ENCODE results near the gene GMNC.
"Not testable (repeated sequence)": the region's sequence is repeated elsewhere in the genome, so short reads cannot be mapped to it uniquely, and the experiment has no call there.

Gene GMNC

DNA sequence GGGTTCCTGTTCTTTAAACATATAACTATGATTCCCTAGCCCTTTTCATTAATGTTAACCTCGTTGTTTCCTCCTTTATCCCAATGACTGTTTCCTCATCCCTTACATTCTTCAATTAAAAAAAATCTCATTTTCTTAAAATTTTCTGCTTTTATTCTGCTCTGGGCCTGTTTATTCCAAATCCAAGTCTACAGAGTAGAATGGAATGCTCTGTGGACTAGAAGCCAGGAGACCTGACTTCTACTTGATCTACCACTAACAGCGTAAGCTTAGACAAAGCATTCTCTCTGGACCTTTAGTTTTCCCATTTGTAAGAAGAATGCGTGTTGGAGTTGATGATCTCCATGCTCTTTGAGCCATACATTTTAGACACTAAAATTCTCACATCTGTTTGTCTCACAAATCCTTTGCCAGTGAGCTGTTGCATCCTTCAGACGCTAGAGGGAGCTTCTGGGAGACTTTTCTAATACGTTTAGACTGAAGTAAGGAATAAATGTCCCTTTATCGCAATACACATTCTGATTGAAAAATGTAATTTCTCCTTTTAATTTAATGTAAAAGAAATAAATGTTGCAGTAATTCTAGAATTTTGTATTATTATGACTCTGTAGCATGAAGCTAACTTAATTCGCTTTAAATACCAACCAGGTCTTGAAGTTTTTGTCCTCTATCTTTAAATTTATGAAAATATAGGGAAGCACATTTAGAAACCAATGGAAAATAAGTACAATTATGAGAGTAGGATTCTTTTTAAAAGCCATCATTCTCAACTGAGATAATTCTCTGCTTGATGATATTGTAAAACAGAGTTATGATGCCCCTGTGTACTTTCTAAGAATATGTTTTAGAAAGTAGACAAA is 21.7 kb upstream of the GMNC start:
- no peaks in the 10 kb centered on the region for H3K9me3 ChIP-seq (ENCODE audit: control insufficient read depth, insufficient read depth, low read length)
- no peak overlapping the region for H3K4me3 ChIP-seq (ENCODE audit: low read length)
- no peaks in the 10 kb centered on the region for H3K9me2 ChIP-seq (replicated peaks; ENCODE audit: control insufficient read depth, low read length)
- TF ChIP-seq EZH2phosphoT487 (IDR thresholded peaks at IDR 0.05; ENCODE audit: borderline replicate concordance, low read length): no peak
- TF ChIP-seq, protein P1, sequence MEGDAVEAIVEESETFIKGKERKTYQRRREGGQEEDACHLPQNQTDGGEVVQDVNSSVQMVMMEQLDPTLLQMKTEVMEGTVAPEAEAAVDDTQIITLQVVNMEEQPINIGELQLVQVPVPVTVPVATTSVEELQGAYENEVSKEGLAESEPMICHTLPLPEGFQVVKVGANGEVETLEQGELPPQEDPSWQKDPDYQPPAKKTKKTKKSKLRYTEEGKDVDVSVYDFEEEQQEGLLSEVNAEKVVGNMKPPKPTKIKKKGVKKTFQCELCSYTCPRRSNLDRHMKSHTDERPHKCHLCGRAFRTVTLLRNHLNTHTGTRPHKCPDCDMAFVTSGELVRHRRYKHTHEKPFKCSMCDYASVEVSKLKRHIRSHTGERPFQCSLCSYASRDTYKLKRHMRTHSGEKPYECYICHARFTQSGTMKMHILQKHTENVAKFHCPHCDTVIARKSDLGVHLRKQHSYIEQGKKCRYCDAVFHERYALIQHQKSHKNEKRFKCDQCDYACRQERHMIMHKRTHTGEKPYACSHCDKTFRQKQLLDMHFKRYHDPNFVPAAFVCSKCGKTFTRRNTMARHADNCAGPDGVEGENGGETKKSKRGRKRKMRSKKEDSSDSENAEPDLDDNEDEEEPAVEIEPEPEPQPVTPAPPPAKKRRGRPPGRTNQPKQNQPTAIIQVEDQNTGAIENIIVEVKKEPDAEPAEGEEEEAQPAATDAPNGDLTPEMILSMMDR (IDR thresholded peaks at IDR 0.05; ENCODE audit: low read depth, low read length, poor library complexity, severe bottlenecking): peak; percentile 85
- H3K4me1 ChIP-seq (ENCODE audit: control insufficient read depth, low read length): no peaks in the 10 kb centered on the region
- no peaks in the 10 kb centered on the region for H3F3A ChIP-seq (ENCODE audit: control insufficient read depth, insufficient read depth)
- H3K27me3 ChIP-seq (ENCODE audit: control insufficient read depth, low read length): no peaks in the 10 kb centered on the region
- H3K36me3 ChIP-seq (ENCODE audit: control insufficient read depth, low read length): no peaks in the 10 kb centered on the region
- no peak overlapping the region for H3K4me2 ChIP-seq (ENCODE audit: low read length)
- no peaks in the 10 kb centered on the region for H4K20me1 ChIP-seq (ENCODE audit: control insufficient read depth, insufficient read depth, low read depth, low read length)
- no peak overlapping the region for H3K27ac ChIP-seq (ENCODE audit: low read depth, low read length)
- no peaks in the 10 kb centered on the region for H3K79me2 ChIP-seq (ENCODE audit: control insufficient read depth, low read length)

DNA sequence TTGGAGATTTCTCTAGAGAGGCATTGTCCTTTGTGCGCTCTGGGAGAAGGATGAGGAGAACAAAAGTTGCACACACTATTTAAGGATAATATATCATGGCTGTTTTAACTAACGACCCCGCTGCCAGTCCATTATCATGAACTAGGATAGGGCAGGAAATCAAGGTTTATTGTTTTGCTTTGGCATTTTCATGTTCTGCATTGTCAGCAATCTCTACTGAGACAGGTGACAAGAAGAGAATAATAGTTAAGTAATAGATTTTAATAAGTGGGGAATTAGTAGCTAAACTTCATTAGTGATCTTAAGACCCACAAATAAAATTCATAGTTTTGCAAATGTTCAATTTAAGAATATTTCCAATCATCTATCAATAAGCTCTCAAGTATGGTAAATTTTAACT is 20.6 kb upstream of the GMNC start:
- Histone ChIP-seq H3K9me3 (ENCODE audit: control insufficient read depth, insufficient read depth, low read length) (no peaks in the 10 kb centered on the region), H3F3A (ENCODE audit: control insufficient read depth, insufficient read depth) (no peaks in the 10 kb centered on the region), H3K79me2 (ENCODE audit: control insufficient read depth, low read length) (no peaks in the 10 kb centered on the region), H3K27me3 (ENCODE audit: control insufficient read depth, low read length) (no peaks in the 10 kb centered on the region), H3K9me2 (replicated peaks; ENCODE audit: control insufficient read depth, low read length) (no peaks in the 10 kb centered on the region), H3K4me1 (ENCODE audit: control insufficient read depth, low read length) (no peaks in the 10 kb centered on the region), H3K36me3 (ENCODE audit: control insufficient read depth, low read length) (no peaks in the 10 kb centered on the region), H4K20me1 (ENCODE audit: control insufficient read depth, insufficient read depth, low read depth, low read length) (no peaks in the 10 kb centered on the region), H3K27ac (ENCODE audit: low read depth, low read length) (no peak overlapping the region), H3K4me3 (ENCODE audit: low read length) (no peak overlapping the region), H3K4me2 (ENCODE audit: low read length) (no peak overlapping the region)
- TF ChIP-seq, protein P1 (IDR thresholded peaks at IDR 0.05; ENCODE audit: low read depth, low read length, poor library complexity, severe bottlenecking): no peak
- TF ChIP-seq EZH2phosphoT487 (IDR thresholded peaks at IDR 0.05; ENCODE audit: borderline replicate concordance, low read length): no peak

DNA sequence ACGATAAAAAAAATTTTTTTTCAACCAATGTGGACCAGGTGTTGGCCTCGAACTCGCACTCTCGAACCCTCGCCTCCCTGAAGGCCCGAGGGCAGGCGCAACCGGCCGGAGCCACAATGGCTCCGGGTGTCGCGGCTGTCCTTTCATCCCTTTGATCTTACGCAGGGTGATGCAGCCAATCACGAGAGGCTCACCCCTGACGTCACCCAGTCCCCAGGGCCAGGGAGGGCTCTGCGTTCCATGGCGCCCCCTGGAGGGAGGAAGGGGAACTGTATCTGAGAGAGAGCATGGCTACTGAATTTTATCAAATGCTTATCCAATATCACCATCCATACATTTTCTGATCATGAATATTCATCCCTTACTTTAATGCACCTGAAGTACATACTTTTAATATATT is 15.4 kb upstream of the GMNC start:
- H3F3A ChIP-seq (ENCODE audit: control insufficient read depth, insufficient read depth): no peaks in the 10 kb centered on the region
- H3K79me2 ChIP-seq (ENCODE audit: control insufficient read depth, low read length): no peaks in the 10 kb centered on the region
- H3K4me2 ChIP-seq (ENCODE audit: low read length): no peak overlapping the region

DNA sequence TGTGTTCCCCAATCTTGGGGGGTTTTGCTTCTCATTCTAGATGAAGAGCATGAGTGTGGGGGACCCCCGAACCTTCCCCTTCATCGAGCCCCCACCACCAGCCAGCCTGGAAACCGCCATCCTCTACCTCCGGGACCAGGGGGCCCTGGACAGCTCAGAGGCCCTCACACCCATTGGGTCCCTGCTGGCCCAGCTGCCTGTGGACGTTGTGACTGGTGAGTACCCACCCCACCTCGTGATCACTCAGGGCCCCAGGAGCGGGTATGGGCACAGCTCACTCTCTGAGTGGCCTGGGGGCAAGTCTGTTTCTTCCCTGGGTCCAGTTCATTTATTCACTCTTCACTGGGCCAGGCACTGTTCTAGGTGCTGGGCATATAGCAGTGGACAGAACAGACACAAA is 13.9 kb upstream of the GMNC start:
- H3K4me2 ChIP-seq (ENCODE audit: low read length); H4K20me1 ChIP-seq (ENCODE audit: control insufficient read depth, insufficient read depth, low read depth, low read length); H3K27me3 ChIP-seq (ENCODE audit: control insufficient read depth, low read length); H3K4me3 ChIP-seq (ENCODE audit: low read length); H3K9me3 ChIP-seq (ENCODE audit: control insufficient read depth, insufficient read depth, low read length); H3K9me2 ChIP-seq (replicated peaks; ENCODE audit: control insufficient read depth, low read length); H3K27ac ChIP-seq (ENCODE audit: low read depth, low read length); H3K4me1 ChIP-seq (ENCODE audit: control insufficient read depth, low read length); H3F3A ChIP-seq (ENCODE audit: control insufficient read depth, insufficient read depth); H3K79me2 ChIP-seq (ENCODE audit: control insufficient read depth, low read length); H3K36me3 ChIP-seq (ENCODE audit: control insufficient read depth, low read length): not testable (repeated sequence)

More for the DNA sequence above, 15.4 kb upstream of the GMNC start:
- Histone ChIP-seq H3K4me3 (ENCODE audit: low read length) (no peak overlapping the region), H3K4me1 (ENCODE audit: control insufficient read depth, low read length) (no peaks in the 10 kb centered on the region), H3K9me3 (ENCODE audit: control insufficient read depth, insufficient read depth, low read length) (no peaks in the 10 kb centered on the region), H3K9me2 (replicated peaks; ENCODE audit: control insufficient read depth, low read length) (no peaks in the 10 kb centered on the region), H3K27ac (ENCODE audit: low read depth, low read length) (no peak overlapping the region), H4K20me1 (ENCODE audit: control insufficient read depth, insufficient read depth, low read depth, low read length) (no peaks in the 10 kb centered on the region), H3K27me3 (ENCODE audit: control insufficient read depth, low read length) (no peaks in the 10 kb centered on the region), H3K36me3 (ENCODE audit: control insufficient read depth, low read length) (no peaks in the 10 kb centered on the region)
- TF ChIP-seq, protein P1 (IDR thresholded peaks at IDR 0.05; ENCODE audit: low read depth, low read length, poor library complexity, severe bottlenecking): peak; percentile 62
- no peak for TF ChIP-seq EZH2phosphoT487 (IDR thresholded peaks at IDR 0.05; ENCODE audit: borderline replicate concordance, low read length)

DNA sequence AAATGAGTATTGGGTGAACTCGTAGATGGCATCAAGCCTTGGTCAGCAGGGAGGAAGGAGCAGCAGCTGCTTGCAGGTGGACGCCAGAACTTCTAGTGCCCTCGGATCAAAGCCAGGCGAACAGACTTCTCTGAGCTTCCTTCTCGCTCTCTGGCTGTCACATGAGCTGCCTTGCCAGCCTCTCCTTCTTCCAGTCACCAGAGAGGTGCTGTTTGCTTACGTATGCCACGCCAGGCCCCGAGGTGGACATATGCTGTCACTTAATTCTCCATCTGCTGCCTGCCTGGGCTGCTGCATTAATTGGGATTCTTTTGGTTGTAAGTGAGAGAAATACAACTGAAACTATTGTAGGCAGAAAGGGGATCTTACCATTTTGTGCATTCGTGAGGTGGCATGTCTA is 12.6 kb upstream of the GMNC start:
- not testable (repeated sequence) for H3K9me2 ChIP-seq (replicated peaks; ENCODE audit: control insufficient read depth, low read length); H3K36me3 ChIP-seq (ENCODE audit: control insufficient read depth, low read length); H3K4me2 ChIP-seq (ENCODE audit: low read length); H3K27me3 ChIP-seq (ENCODE audit: control insufficient read depth, low read length); H3K4me1 ChIP-seq (ENCODE audit: control insufficient read depth, low read length); H3K27ac ChIP-seq (ENCODE audit: low read depth, low read length); H3K9me3 ChIP-seq (ENCODE audit: control insufficient read depth, insufficient read depth, low read length); H4K20me1 ChIP-seq (ENCODE audit: control insufficient read depth, insufficient read depth, low read depth, low read length); H3K79me2 ChIP-seq (ENCODE audit: control insufficient read depth, low read length); H3K4me3 ChIP-seq (ENCODE audit: low read length); H3F3A ChIP-seq (ENCODE audit: control insufficient read depth, insufficient read depth)
